Kidney epithelial cell (primary cell): ENCODE measurements around the gene LTBR. TPM values are rescaled to one million over a fixed set of nuclear protein-coding genes. Genes with fewer than 3 reads are reported as not detected.
A peak's percentile ranks its signal among the peaks of the same experiment; 100 is the strongest.
"Not testable (repeated sequence)": the region's sequence is repeated elsewhere in the genome, so short reads cannot be mapped to it uniquely, and the experiment has no call there.

Source experiments
- DNase-seq: peaks from one replicate; pipeline ENCODE4 v3.0.0-alpha.2; 2010; ENCODE audit warnings: low read depth
- H3K27me3 ChIP-seq: 2 replicates; pipeline ENCODE4 v1.6.0; 2011; ENCODE audit warnings: low read length; ENCODE audit not compliant: control insufficient read depth, insufficient read depth
- H3K36me3 ChIP-seq: 2 replicates; pipeline ENCODE4 v1.5.1; 2011; ENCODE audit warnings: low read length; ENCODE audit not compliant: control insufficient read depth, insufficient read depth
- H3K4me3 ChIP-seq: 2 replicates; pipeline ENCODE4 v1.5.1; 2011; ENCODE audit warnings: low read depth, mild to moderate bottlenecking, control low read depth, low read length
- total RNA-seq: library from RNA; depleted of rRNA; stranded (reverse); fragments of >200 nt; gene quantifications from 2 replicates; pipeline ENCODE4 v1.2.3, GENCODE V29; 2015
- TF ChIP-seq, protein P1 (sequence below): IDR thresholded peaks from 2 replicates; pipeline ENCODE4 v1.5.1; 2011; ENCODE audit warnings: mild to moderate bottlenecking, moderate library complexity, low read length, control low read depth, inconsistent platforms; ENCODE audit not compliant: insufficient read depth, poor library complexity, severe bottlenecking

LTBR gene
- total RNA-seq, 1 donor from 2014 or later, result 134 TPM

DNA sequence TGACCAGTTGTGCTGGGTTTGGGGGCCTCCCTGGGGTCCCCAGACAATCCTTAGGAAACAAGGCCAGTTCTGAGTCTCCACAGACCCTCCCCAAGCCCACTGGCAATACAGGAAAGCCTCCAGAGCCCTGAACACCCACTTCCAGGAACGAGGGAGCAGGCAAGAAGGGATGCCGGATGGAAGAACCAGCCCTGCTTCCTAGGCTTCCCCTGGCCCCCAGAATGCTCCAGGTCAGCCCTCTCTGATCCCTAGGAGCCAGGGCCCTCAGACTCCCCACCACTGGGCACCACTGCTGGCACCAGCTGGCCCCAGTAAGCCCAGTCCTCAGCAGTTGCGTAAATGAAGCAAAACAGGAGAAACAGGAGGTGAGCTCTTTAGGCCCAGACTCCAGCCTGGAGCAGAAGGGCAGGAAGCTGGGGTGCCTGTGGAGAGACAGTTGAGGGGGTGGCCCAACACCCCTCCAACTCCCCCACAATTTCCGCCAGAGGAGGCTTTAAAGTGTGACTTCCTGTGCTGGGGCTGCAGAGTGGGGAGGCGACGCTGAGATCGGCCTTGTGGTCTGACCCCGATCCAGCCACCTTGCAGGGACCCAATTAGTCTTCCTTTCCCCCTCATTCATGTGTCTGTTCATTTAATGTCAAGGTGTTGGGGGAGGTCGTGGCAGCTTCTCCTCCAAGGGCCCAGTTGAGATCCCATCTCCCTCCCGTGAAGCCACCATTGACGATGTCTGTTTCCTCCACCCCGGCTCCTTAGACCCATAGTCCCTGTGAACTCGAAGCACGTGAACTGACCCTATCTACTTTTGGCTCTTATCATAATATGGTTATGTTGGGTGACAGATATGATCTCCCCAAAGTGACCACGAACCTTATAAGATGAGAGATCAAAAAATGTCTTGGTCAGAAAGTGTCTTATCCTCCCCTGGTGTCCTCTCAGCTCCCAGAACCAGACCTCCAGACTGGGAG is 46.8 kb upstream of the LTBR start:
- TF ChIP-seq, protein P1, sequence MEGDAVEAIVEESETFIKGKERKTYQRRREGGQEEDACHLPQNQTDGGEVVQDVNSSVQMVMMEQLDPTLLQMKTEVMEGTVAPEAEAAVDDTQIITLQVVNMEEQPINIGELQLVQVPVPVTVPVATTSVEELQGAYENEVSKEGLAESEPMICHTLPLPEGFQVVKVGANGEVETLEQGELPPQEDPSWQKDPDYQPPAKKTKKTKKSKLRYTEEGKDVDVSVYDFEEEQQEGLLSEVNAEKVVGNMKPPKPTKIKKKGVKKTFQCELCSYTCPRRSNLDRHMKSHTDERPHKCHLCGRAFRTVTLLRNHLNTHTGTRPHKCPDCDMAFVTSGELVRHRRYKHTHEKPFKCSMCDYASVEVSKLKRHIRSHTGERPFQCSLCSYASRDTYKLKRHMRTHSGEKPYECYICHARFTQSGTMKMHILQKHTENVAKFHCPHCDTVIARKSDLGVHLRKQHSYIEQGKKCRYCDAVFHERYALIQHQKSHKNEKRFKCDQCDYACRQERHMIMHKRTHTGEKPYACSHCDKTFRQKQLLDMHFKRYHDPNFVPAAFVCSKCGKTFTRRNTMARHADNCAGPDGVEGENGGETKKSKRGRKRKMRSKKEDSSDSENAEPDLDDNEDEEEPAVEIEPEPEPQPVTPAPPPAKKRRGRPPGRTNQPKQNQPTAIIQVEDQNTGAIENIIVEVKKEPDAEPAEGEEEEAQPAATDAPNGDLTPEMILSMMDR, result no peak
- Histone ChIP-seq H3K36me3 (peaks cover 8% of the 10 kb centered on the region), H3K4me3 (peak overlapping the region; percentile 31), H3K27me3 (no peaks in the 10 kb centered on the region)
- no peak for DNase-seq

DNA sequence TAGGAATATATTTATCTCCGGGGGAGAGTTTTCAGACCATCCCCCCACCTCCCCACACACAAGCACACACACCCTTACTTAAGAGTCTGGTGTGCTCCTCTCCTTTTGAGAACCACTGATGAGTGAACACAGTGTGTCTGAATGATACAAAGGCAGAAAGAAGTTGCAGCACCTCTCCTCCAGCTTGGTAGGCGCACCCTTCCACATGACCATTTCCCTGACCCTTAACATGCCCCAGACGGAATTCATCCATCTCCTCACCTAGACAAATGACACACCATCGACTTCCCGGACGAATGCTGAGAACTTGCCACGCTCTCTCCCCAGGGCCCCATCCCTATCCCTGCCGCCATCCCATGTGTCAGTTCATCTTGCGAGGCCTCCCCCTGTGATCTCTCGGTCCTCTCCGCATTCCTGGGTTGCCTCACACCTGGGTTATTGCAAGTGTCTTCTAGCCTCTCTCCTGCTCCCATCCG is 46.0 kb upstream of the LTBR start:
- no peaks in the 10 kb centered on the region for H3K27me3 ChIP-seq
- DNase-seq, result no peak
- TF ChIP-seq, protein P1, result no peak
- peaks cover 6% of the 10 kb centered on the region for H3K36me3 ChIP-seq
- H3K4me3 ChIP-seq, result no peak overlapping the region

DNA sequence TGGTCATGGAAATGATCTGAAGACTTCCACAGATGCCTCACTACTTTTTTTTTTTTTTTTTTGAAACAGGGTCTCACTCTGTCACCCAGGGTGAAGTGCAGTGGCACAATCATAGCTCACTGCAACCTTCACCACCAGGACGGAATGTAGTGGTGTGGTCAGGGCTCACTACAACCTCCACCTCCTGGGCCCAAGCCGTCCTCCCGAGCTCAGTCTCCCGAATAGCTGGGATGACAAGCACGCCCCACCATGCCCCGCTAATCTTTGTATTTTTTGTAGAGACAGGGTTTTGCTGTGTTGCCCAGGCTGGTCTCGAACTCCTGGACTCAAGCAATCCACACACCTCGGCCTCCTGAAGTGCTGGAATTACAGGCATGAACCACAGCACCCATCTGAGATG is 45.4 kb upstream of the LTBR start:
- not testable (repeated sequence) for DNase-seq, H3K36me3 ChIP-seq, H3K27me3 ChIP-seq
- peak overlapping the region; percentile 11 for H3K4me3 ChIP-seq

DNA sequence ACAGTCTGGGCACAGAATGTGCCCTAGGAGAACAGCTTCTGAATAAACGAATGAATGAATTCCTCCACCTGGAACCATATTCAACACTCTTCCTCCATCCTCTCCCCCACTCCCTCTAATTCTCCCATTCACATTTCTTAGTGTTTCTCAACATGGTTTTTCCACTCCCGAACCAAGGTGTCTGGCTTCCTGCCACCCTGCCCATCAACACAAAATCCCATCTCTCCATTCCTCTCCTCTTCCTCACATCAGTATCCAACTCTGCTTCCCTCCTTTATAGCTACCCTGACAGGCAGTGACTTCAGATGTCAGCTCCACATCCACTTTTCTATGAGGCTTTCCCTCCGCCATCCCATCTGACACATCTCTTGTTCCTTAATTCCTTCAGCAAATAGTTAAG is 45.0 kb upstream of the LTBR start:
- peaks cover 2% of the 10 kb centered on the region for H3K36me3 ChIP-seq
- TF ChIP-seq, protein P1, result no peak

DNA sequence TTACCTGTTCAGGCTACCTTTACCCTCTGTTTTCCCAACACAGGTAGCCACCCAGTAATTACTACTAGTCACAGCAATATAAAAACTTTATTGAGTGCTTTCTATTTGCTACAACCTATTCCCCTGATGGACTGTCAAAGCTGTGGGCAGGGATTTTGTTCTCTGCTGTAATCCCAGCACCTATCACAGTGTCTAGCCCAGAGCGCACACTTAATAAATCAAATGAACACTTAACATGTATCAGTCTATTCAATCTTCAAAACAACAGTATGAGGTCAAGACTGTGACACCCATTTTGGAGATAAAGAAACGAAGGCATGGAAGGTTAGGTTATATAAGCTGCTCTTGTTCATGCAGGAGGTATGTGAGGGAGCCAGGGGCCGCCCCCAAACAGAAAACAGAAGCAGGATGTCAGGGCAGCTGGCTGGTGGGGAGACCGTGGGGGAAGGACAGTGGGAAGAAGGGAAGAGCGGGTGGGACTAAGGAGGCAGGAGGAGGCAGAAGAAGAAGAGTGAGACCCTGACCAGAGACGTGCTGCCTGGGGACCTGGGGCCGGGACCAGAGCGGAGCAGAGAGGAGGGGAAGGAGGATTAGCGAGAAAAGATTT is 43.8 kb upstream of the LTBR start:
- TF ChIP-seq, protein P1, result no peak
- DNase-seq, result no peak
- H3K27me3 ChIP-seq, result no peaks in the 10 kb centered on the region

More for the DNA sequence above, 45.0 kb upstream of the LTBR start:
- DNase-seq, result no peak
- H3K4me3 ChIP-seq, result peak overlapping the region; percentile 83
- no peaks in the 10 kb centered on the region for H3K27me3 ChIP-seq

DNA sequence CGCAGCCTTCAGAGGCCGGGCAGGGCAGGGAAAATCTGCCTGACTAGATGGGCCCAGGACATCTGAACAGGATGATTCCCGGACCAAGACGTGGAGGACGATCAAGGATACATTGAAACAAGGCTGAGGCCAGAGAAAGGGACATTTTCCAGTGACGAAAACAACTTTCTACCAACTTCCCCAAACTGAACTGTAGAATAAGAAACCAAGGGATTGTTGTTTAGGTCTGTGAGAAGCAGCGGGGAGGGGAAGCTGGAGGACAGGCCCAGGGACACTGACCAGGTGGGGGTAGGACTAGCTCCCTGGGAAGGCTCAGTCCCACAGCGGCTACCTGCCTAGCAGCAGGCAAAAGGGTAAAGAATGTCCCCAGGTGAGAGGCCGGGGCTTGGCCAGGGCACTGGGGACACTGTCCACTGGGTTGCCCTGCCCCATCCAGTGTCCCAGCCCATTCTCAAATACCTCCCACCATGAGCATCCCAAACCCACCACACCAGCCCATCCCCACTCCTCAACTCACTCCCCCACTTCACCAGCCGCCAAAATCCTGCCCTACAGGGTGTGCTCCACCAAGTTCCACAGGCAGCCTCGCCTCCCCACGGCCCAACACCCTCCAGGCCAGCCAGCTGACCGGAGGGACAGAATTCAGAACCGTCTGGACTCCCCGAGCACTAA is 43.1 kb upstream of the LTBR start:
- no peaks in the 10 kb centered on the region for H3K27me3 ChIP-seq
- H3K4me3 ChIP-seq, result peak overlapping the region; percentile 83
- DNase-seq, result no peak
- no peaks in the 10 kb centered on the region for H3K36me3 ChIP-seq
- TF ChIP-seq, protein P1, result no peak

More for the DNA sequence above, 43.8 kb upstream of the LTBR start:
- Histone ChIP-seq H3K4me3 (peak overlapping the region; percentile 83), H3K36me3 (no peaks in the 10 kb centered on the region)
